Esophagus mucosa (tissue), 1 donor: ENCODE measurements around the gene STRADB. TPM values are rescaled to one million over a fixed set of nuclear protein-coding genes. Genes with fewer than 3 reads are reported as not detected.
"Not testable (repeated sequence)": the region's sequence is repeated elsewhere in the genome, so short reads cannot be mapped to it uniquely, and the experiment has no call there.

Experiments used
- ATAC-seq: fragments of 200-7000 bp; cut with Tn5 transposase; one replicate; pipeline ENCODE4 v1.9.1; 2020
- total RNA-seq: library from RNA; stranded (reverse); gene quantifications from one replicate; pipeline ENCODE4 v1.2.4, GENCODE V29; 2023
- donor health status: DM: yes; HTN: yes; CAD: no.

STRADB gene
- total RNA-seq, 1 donor from 2014 or later, result 12.9 TPM

- ATAC-seq, result peak; percentile 59
These were observed 19.4 kb upstream of the STRADB start for GRCh38 chr2:201432038-201432620.

GRCh38 chr2:201432621-201433393 lies 18.7 kb upstream of the STRADB start:
- no peak for ATAC-seq

- ATAC-seq, result no peak
These were observed 18.0 kb upstream of the STRADB start for GRCh38 chr2:201433394-201433995.

GRCh38 chr2:201436141-201436540 lies 15.4 kb upstream of the STRADB start:
- ATAC-seq, result no peak

GRCh38 chr2:201439336-201439922 lies 12.1 kb upstream of the STRADB start:
- not testable (repeated sequence) for ATAC-seq

GRCh38 chr2:201440182-201440581 lies 11.4 kb upstream of the STRADB start:
- ATAC-seq, result peak; percentile 98

GRCh38 chr2:201441409-201441808 lies 10.1 kb upstream of the STRADB start:
- no peak for ATAC-seq

GRCh38 chr2:201444746-201445465 lies 6.6 kb upstream of the STRADB start:
- ATAC-seq, result no peak

GRCh38 chr2:201447086-201447485 lies 4.5 kb upstream of the STRADB start:
- ATAC-seq, result no peak

- ATAC-seq, result no peak
These were observed 3.5 kb upstream of the STRADB start for GRCh38 chr2:201448061-201448460.

GRCh38 chr2:201448701-201449100 lies 2.8 kb upstream of the STRADB start:
- ATAC-seq, result no peak

GRCh38 chr2:201450954-201451291 lies 617 bp upstream of the STRADB start:
- peak; percentile 31 for ATAC-seq

GRCh38 chr2:201452058-201452921 lies 750 bp downstream of the STRADB start:
- ATAC-seq, result peak; percentile 49

- no peak for ATAC-seq
These were observed 1.5 kb downstream of the STRADB start for GRCh38 chr2:201452922-201453643.

GRCh38 chr2:201458381-201458780 lies 6.8 kb downstream of the STRADB start:
- no peak for ATAC-seq

GRCh38 chr2:201460532-201460931 lies 9.0 kb downstream of the STRADB start:
- no peak for ATAC-seq

- ATAC-seq, result no peak
These were observed 13.0 kb downstream of the STRADB start for GRCh38 chr2:201464547-201464946.

- no peak for ATAC-seq
These were observed 14.0 kb downstream of the STRADB start for GRCh38 chr2:201465524-201465971.

- no peak for ATAC-seq
These were observed 14.6 kb downstream of the STRADB start for GRCh38 chr2:201466050-201466675.

- no peak for ATAC-seq
These were observed 16.1 kb downstream of the STRADB start for GRCh38 chr2:201467666-201468065.
